ENCODE results near the gene PPP3CA.

Gene PPP3CA

GRCh38 chr4:101074326-101074725 lies 273.0 kb downstream of the PPP3CA start:
- no peak overlapping the region for H3K4me3 ChIP-seq (ENCODE audit: low read length)
- no peak for TF ChIP-seq CTCF (conservative IDR thresholded peaks at IDR 0.05; ENCODE audit: low read length)
- DNase-seq (ENCODE audit: low read depth): peak; percentile 48

- no peak for TF ChIP-seq CTCF (conservative IDR thresholded peaks at IDR 0.05; ENCODE audit: low read length)
- DNase-seq (ENCODE audit: low read depth): peak; percentile 33
- H3K4me3 ChIP-seq (ENCODE audit: low read length): no peak overlapping the region
Measured at GRCh38 chr4:101071241-101071640, 276.1 kb downstream of the PPP3CA start.

- H3K4me3 ChIP-seq (ENCODE audit: low read length): no peak overlapping the region
- DNase-seq (ENCODE audit: low read depth): no peak
- no peak for TF ChIP-seq CTCF (conservative IDR thresholded peaks at IDR 0.05; ENCODE audit: low read length)
Measured at GRCh38 chr4:101068115-101068514, 279.2 kb downstream of the PPP3CA start.

GRCh38 chr4:101067383-101067782 lies 279.9 kb downstream of the PPP3CA start:
- no peak for TF ChIP-seq CTCF (conservative IDR thresholded peaks at IDR 0.05; ENCODE audit: low read length)
- H3K4me3 ChIP-seq (ENCODE audit: low read length): no peak overlapping the region
- DNase-seq (ENCODE audit: low read depth): no peak

GRCh38 chr4:101066626-101067170 lies 280.6 kb downstream of the PPP3CA start:
- DNase-seq (ENCODE audit: low read depth): no peak
- H3K4me3 ChIP-seq (ENCODE audit: low read length): no peak overlapping the region
- TF ChIP-seq CTCF (conservative IDR thresholded peaks at IDR 0.05; ENCODE audit: low read length): no peak

GRCh38 chr4:101065935-101066485 lies 281.3 kb downstream of the PPP3CA start:
- DNase-seq (ENCODE audit: low read depth): no peak
- TF ChIP-seq CTCF (conservative IDR thresholded peaks at IDR 0.05; ENCODE audit: low read length): no peak
- H3K4me3 ChIP-seq (ENCODE audit: low read length): no peak overlapping the region

GRCh38 chr4:101065346-101065745 lies 282.0 kb downstream of the PPP3CA start:
- no peak for TF ChIP-seq CTCF (conservative IDR thresholded peaks at IDR 0.05; ENCODE audit: low read length)
- no peak for DNase-seq (ENCODE audit: low read depth)
- H3K4me3 ChIP-seq (ENCODE audit: low read length): no peak overlapping the region

Data from AG10803 (cell line).